GM12892 (cell line): ENCODE data around the gene AGA.

Source experiments
- POLR2A ChIP-seq: IDR thresholded peaks from 2 replicates; pipeline ENCODE4 v1.6.1; 2011; ENCODE audit warnings: low read depth, low read length, control low read depth
- POLR2AphosphoS5 ChIP-seq: IDR thresholded peaks from 2 replicates; pipeline ENCODE4 v1.6.1; 2011; ENCODE audit warnings: low read depth, low read length, control low read depth

GRCh38 chr4:177448850-177449249, 6.6 kb upstream of the AGA start:
- TF ChIP-seq POLR2A (no peak), POLR2AphosphoS5 (no peak)
